Chondrocyte (in vitro differentiated cells): Measurements from ENCODE around the gene PLXNA4. TPM values are rescaled to one million over a fixed set of nuclear protein-coding genes. Genes with fewer than 3 reads are reported as not detected.

ENCODE experiments used
- DNase-seq: peaks from one replicate; pipeline ENCODE4 v3.0.0; 2021; ENCODE audit warnings: mixed read lengths, low spot score
- H3K27ac Mint-ChIP-seq: one replicate; pipeline ENCODE4 v1.8.0; 2021; ENCODE audit warnings: mild to moderate bottlenecking, moderate library complexity, mixed read lengths; ENCODE audit not compliant: unreplicated experiment
- H3K27me3 Mint-ChIP-seq: 2 replicates; pipeline ENCODE4 v1.8.0; 2021; ENCODE audit warnings: low read depth, mixed read lengths
- H3K36me3 Mint-ChIP-seq: 2 replicates; pipeline ENCODE4 v1.8.0; 2021; ENCODE audit warnings: low read depth, mixed read lengths
- H3K4me1 Mint-ChIP-seq: 2 replicates; pipeline ENCODE4 v1.8.0; 2021; ENCODE audit warnings: low read depth, mild to moderate bottlenecking, mixed read lengths
- H3K4me3 Mint-ChIP-seq: one replicate; pipeline ENCODE4 v1.8.0; 2021; ENCODE audit warnings: mild to moderate bottlenecking, moderate library complexity, mixed read lengths; ENCODE audit not compliant: unreplicated experiment
- H3K9me3 Mint-ChIP-seq: 2 replicates; pipeline ENCODE4 v1.8.0; 2021; ENCODE audit warnings: low read depth, mixed read lengths
- CTCF ChIP-seq: fragments of 200-600 bp; sonication (generic); IDR thresholded peaks from 2 replicates; pipeline ENCODE4 v1.5.0; 2021; ENCODE audit warnings: antibody characterized with exemption, mild to moderate bottlenecking, moderate library complexity
- total RNA-seq: library from RNA; stranded (reverse); gene quantifications from 3 replicates; pipeline ENCODE4 v1.2.1, GENCODE V29; 2021

PLXNA4 gene
- total RNA-seq, 1 donor from 2014 or later, result 11.3 TPM

- H3K27ac Mint-ChIP-seq, result no peak overlapping the region
- no peak for DNase-seq
These were observed 442.8 kb downstream of the PLXNA4 start for GRCh38 chr7:132133501-132133900.

GRCh38 chr7:132131196-132131595 is 445.1 kb downstream of the PLXNA4 start:
- Mint-ChIP-seq H3K9me3 (no peaks in the 10 kb centered on the region), H3K36me3 (peaks cover 31% of the 10 kb centered on the region), H3K27ac (no peak overlapping the region), H3K4me1 (peaks cover 3% of the 10 kb centered on the region), H3K27me3 (no peaks in the 10 kb centered on the region), H3K4me3 (no peak overlapping the region)
- no peak for TF ChIP-seq CTCF
- no peak for DNase-seq

More at GRCh38 chr7:132133501-132133900, 442.8 kb downstream of the PLXNA4 start:
- Mint-ChIP-seq H3K36me3 (peaks cover 26% of the 10 kb centered on the region), H3K9me3 (no peaks in the 10 kb centered on the region), H3K27me3 (no peaks in the 10 kb centered on the region), H3K4me1 (peaks cover 4% of the 10 kb centered on the region), H3K4me3 (no peak overlapping the region)
- no peak for TF ChIP-seq CTCF

GRCh38 chr7:132130497-132130896 is 445.8 kb downstream of the PLXNA4 start:
- Mint-ChIP-seq H3K27ac (no peak overlapping the region), H3K36me3 (peaks cover 31% of the 10 kb centered on the region), H3K4me3 (no peak overlapping the region), H3K4me1 (peaks cover 3% of the 10 kb centered on the region), H3K27me3 (no peaks in the 10 kb centered on the region), H3K9me3 (no peaks in the 10 kb centered on the region)
- no peak for DNase-seq
- no peak for TF ChIP-seq CTCF

DNA sequence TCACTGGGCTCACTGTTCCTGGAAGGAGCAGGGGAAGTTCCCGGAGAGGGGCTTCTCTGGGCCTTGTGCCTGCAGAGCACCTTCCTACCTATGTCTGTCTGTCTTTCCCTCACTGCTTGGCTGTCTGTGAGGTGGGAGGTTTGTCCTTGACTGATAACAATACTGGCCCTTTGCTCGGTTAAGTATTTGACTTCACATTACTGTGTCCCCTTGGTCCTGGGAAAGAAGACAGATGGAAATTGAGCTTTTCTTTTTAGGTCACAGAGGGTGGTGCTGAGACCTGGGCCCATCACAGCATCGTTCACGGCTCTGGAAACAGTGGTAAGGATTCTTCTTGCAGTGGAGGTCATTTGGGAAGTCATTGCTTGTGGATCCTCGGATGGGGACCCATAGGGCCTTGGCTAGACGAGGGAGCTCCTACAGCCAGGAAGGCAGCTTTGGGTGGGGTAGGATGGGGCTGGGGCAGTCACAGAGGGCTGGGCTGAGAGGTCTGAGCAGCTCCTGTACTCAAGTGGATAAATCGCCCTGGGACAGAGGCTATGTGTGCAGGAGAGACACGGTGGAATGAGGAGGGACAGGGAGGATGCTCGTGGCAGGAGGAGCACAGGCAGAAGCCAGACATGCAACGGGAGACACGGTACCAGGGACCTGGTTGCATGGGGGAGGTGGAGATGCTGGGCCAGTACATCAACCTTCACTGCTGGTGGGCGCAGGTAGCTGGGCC is 450.2 kb downstream of the PLXNA4 start:
- Mint-ChIP-seq H3K27ac (no peak overlapping the region), H3K9me3 (no peaks in the 10 kb centered on the region), H3K4me1 (peaks cover 3% of the 10 kb centered on the region), H3K4me3 (no peak overlapping the region), H3K27me3 (no peaks in the 10 kb centered on the region), H3K36me3 (peaks cover 24% of the 10 kb centered on the region)
- DNase-seq, result no peak
- no peak for TF ChIP-seq CTCF

DNA sequence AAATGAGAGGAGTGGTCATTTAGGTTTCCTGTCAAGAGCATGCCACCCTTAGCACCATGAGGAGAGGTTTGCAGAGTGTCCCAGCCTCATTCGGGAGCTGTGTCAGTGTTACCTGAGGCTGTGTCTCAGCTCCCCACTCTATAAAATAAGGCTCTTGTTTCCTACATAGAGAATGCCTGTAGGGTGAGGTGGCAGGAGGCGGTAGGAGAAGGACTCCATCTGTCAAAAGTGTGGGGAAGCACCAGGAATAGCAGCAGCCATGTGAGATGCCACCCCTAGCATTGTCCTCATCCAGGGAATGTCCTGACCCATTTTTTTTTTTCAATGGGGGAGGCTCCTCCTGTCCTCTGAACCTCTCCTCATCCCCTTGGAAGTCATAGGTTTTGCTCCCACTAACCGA is 451.2 kb downstream of the PLXNA4 start:
- Mint-ChIP-seq H3K4me1 (no peaks in the 10 kb centered on the region), H3K27me3 (no peaks in the 10 kb centered on the region), H3K36me3 (peaks cover 18% of the 10 kb centered on the region), H3K27ac (no peak overlapping the region), H3K4me3 (no peak overlapping the region), H3K9me3 (no peaks in the 10 kb centered on the region)
- DNase-seq, result no peak
- TF ChIP-seq CTCF, result no peak
